Mucosa of descending colon (tissue), 3 donors: ENCODE data around the gene CBLB. TPM values are rescaled to one million over a fixed set of nuclear protein-coding genes. Genes with fewer than 3 reads are reported as not detected.
A peak's percentile ranks its signal among the peaks of the same experiment; 100 is the strongest.

Experiments
- ATAC-seq: fragments of 200-7000 bp; cut with Tn5 transposase; one replicate; pipeline ENCODE4 v1.9.1; 2020; ENCODE audit warnings: mild to moderate bottlenecking, moderate library complexity
- DNase-seq, 3 donors: peaks; one replicate each; pipeline ENCODE4 v3.0.0-alpha.2; 2020
- H3K36me3 ChIP-seq: fragments of 200-600 bp; one replicate; pipeline ENCODE4 v1.8.0; 2021; ENCODE audit warnings: low read depth, mild to moderate bottlenecking
- H3K4me1 ChIP-seq: fragments of 200-600 bp; one replicate; pipeline ENCODE4 v1.8.0; 2021; ENCODE audit warnings: low read depth, mild to moderate bottlenecking
- H3K4me3 ChIP-seq: fragments of 200-600 bp; one replicate; pipeline ENCODE4 v1.8.0; 2021; ENCODE audit warnings: mild to moderate bottlenecking
- H3K9me3 ChIP-seq: fragments of 200-600 bp; one replicate; pipeline ENCODE4 v1.8.0; 2021; ENCODE audit warnings: mild to moderate bottlenecking
- CTCF ChIP-seq: fragments of 200-600 bp; IDR thresholded peaks from one replicate; pipeline ENCODE4 v1.8.0; 2022; ENCODE audit warnings: antibody characterized with exemption, mild to moderate bottlenecking
- intact Hi-C, 2 donors: fragments of 100-400 bp; cut with DNase I in 1 of 2; cut with micrococcal nuclease in 1 of 2; formaldehyde crosslinking; loops; one replicate each; pipeline versions ENCODE4 v1.11.0 to v1.11.1; 2022; cut with DNase I, micrococcal nuclease
- total RNA-seq, 3 donors: library from RNA; stranded (reverse); fragmentation: NEBNext Ultra II Directional in 2 of 3; extraction: Animal tissue kit (Norgen Biotek cat#: 25700) in 2 of 3; gene quantifications; one replicate each; pipeline versions ENCODE4 v1.2.1 to v1.2.4, GENCODE V29; 2021 to 2023
- donor health status: DM: no; HTN: no; CAD: no; lungs with moderate emphysema.
- donor health status: DM: no; HTN: no; CAD: no.
- donor health status: DM: no; HTN: yes; CAD: no.

CBLB gene
- total RNA-seq, 3 donors from 2014 or later: 41.7 to 52.2 (median 51.0) TPM

- Histone ChIP-seq H3K4me1 (peaks cover 27% of the 10 kb centered on the region), H3K36me3 (no peaks in the 10 kb centered on the region), H3K9me3 (no peaks in the 10 kb centered on the region), H3K4me3 (no peak overlapping the region)
- TF ChIP-seq CTCF: no peak
- ATAC-seq (peak; percentile 57), DNase-seq (no peak)
- intact Hi-C loops: no loop called here
Observed at GRCh38 chr3:105827959-105828358, 40.9 kb downstream of the CBLB start.

DNA sequence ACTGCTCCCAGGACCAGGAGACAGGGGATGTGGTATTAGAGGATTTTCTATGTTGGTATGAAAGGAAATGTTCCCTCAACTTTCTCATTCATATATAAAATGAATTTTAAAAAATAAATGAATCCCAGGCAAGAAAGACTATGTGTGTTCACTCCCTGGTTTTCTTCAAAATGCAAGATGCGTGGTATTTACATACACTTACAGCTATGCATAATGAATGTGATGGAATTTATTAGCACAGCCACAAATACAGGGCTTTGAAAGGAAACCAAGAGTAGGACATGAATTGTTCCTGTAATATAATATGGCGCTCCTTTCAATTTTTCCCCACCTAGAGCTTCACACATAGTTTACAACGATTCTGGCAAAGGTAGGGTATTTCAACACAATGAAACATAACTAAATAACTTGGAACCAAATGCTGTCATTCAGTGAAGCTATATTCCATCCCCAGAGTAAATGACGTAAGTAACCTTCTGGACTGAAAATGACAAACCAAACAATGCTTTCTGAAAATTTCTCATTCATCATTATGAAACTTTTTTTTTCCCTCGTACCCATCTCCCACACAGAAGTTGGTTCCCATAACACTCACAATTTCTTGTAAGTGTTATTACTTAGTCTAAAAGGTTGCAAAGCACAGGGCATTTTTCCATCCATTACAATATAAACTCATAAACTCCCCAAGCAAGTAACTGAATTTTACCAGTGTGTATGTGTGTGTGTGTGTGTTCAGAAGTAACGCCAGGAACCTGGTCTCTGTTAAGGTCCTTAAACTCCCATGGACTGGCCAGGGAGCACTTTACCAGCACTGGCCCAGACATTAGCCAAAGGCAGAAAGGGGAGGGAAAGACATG is 41.8 kb downstream of the CBLB start:
- Histone ChIP-seq H3K36me3 (no peaks in the 10 kb centered on the region), H3K9me3 (no peaks in the 10 kb centered on the region), H3K4me1 (peaks cover 37% of the 10 kb centered on the region), H3K4me3 (no peak overlapping the region)
- no peak for TF ChIP-seq CTCF
- DNase-seq (no peak), ATAC-seq (no peak)
- intact Hi-C loops: no loop called here

DNA sequence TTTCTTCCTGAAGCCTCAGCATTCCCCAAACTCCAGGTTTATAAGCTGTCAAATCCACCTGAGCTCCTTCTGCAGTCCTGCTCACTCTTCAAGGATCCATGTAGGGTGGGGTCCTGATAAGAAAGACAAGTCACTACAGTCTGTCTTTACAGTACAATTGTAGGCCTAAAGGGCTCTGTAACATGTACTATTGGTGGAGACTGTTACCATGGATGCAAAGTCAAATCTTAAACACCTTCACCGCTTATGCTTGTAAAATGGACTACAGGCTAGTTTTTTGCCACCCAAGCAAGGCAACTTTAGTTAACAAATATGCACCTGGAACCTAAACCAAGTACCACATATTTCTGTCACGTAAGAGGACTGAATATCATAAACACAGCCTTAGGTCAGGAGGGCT is 44.7 kb downstream of the CBLB start:
- ATAC-seq: peak; percentile 60
- Histone ChIP-seq H3K36me3 (no peaks in the 10 kb centered on the region), H3K4me1 (peaks cover 47% of the 10 kb centered on the region), H3K9me3 (no peaks in the 10 kb centered on the region), H3K4me3 (no peak overlapping the region)
- no peak for DNase-seq
- intact Hi-C loops: no loop called here
- TF ChIP-seq CTCF: no peak

DNA sequence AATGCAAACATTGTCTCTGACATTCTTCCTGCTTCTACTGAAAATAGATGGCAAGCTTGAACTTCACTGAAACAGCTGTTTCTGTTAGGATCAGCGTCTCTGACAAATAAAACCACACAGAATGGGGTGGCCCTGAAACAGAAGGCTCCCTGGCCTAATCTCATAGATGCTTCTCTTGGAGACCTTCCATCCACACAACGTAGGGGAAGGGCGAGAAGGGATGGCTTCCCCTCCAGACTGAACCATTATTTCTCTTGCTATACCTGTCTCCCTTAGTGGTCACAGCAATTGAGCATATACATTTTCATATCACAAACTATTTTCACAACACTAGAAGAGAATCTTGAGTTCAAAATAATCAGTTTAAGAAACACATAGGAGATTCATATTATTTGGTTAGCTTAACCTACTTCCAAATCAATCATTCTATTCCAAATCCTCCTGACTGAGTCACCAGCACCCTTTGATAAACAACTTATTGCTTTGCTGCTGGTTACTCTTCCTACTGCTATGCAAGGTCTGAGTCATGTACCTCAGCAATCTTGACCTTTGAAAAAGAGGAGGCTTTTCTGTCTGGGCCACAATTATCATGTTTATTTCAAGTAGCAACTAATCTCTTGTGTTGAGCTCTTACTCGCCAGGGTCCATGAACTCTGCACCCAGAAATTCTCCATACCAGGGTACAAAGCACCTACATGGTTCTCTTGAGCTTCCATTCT is 45.5 kb downstream of the CBLB start:
- peaks cover 43% of the 10 kb centered on the region for H3K4me1 ChIP-seq
- intact Hi-C loops: no loop called here
- DNase-seq (no peak), ATAC-seq (peak; percentile 84)
- no peak for TF ChIP-seq CTCF
- H3K9me3 ChIP-seq: no peaks in the 10 kb centered on the region
- H3K4me3 ChIP-seq: no peak overlapping the region
- H3K36me3 ChIP-seq: no peaks in the 10 kb centered on the region

- Histone ChIP-seq H3K9me3 (no peaks in the 10 kb centered on the region), H3K36me3 (no peaks in the 10 kb centered on the region), H3K4me3 (no peak overlapping the region), H3K4me1 (peaks cover 35% of the 10 kb centered on the region)
- TF ChIP-seq CTCF: no peak
- DNase-seq (no peak), ATAC-seq (no peak)
- intact Hi-C loops: no loop called here
Observed at GRCh38 chr3:105822171-105823123, 46.4 kb downstream of the CBLB start.
